Lung (tissue), 12 donors: ENCODE results near the gene CCDC57. TPM values are rescaled to one million over a fixed set of nuclear protein-coding genes. Genes with fewer than 3 reads are reported as not detected.

Experiments used
- ATAC-seq: fragments of 200-7000 bp; cut with Tn5 transposase; one replicate; pipeline ENCODE4 v1.9.1; 2020; ENCODE audit warnings: moderate number of reproducible peaks; ENCODE audit not compliant: insufficient read depth, low FRiP score
- DNase-seq, 3 donors: peaks; one replicate each; pipeline ENCODE4 v3.0.0-alpha.2; 2013 to 2017
- H3K27ac ChIP-seq, 2 donors: one replicate each; pipeline ENCODE4 v1.5.1; 2013; ENCODE audit warnings: mild to moderate bottlenecking in 2 of 2, moderate library complexity in 2 of 2, control low read depth in 1 of 2, inconsistent platforms in 1 of 2, low read depth in 1 of 2, low read length in 1 of 2
- H3K27me3 ChIP-seq, 3 donors: one replicate each; pipeline ENCODE4 v1.5.1; 2013; ENCODE audit warnings: low read length in 2 of 3; ENCODE audit not compliant: control insufficient read depth in 3 of 3, insufficient read depth in 3 of 3
- H3K36me3 ChIP-seq, 4 donors: one replicate each; pipeline ENCODE4 v1.5.1; 2013; ENCODE audit warnings: low read length in 4 of 4, mild to moderate bottlenecking in 1 of 4, moderate library complexity in 1 of 4; ENCODE audit not compliant: control insufficient read depth in 4 of 4, insufficient read depth in 4 of 4
- H3K4me1 ChIP-seq, 5 donors: one replicate each; pipeline ENCODE4 v1.5.1; 2013; ENCODE audit warnings: low read length in 5 of 5, mild to moderate bottlenecking in 2 of 5, moderate library complexity in 1 of 5; ENCODE audit not compliant: control insufficient read depth in 5 of 5, insufficient read depth in 5 of 5
- H3K4me3 ChIP-seq: one replicate; pipeline ENCODE4 v1.5.1; 2013; ENCODE audit warnings: mild to moderate bottlenecking, control low read depth, moderate library complexity
- H3K9ac ChIP-seq, 2 donors: one replicate each; pipeline ENCODE4 v1.5.1; 2013; ENCODE audit warnings: low read length in 2 of 2, control low read depth in 1 of 2; ENCODE audit not compliant: insufficient read depth in 1 of 2
- H3K9me3 ChIP-seq, 4 donors: one replicate each; pipeline ENCODE4 v1.5.1; 2013; ENCODE audit warnings: low read length in 3 of 4, mild to moderate bottlenecking in 1 of 4, moderate library complexity in 1 of 4; ENCODE audit not compliant: control insufficient read depth in 4 of 4, insufficient read depth in 3 of 4
- CTCF ChIP-seq: IDR thresholded peaks from 2 replicates; pipeline ENCODE4 v1.5.1; 2012; ENCODE audit warnings: mild to moderate bottlenecking; ENCODE audit errors: control extremely low read depth, extremely low read depth
- WGBS, 2 donors: extraction: QIAGEN DNeasy Blood & Tissue Kit; methylation state at CpG; one replicate each; pipeline ENCODE4 v1.1.7; 2013; 5-methylcytosine and 5-hydroxymethylcytosine counted together
- polyA plus RNA-seq, 2 donors: library from polyadenylated mRNA; stranded (reverse); fragments of 200-250 nt; gene quantifications; one replicate each; pipeline ENCODE4 v1.2.1, GENCODE V29; 2013
- total RNA-seq, 2 donors: library from RNA; depleted of rRNA in 1 of 2; stranded (reverse); fragments of >200 nt in 1 of 2; gene quantifications; one replicate each; pipeline ENCODE4 v1.2.1, GENCODE V29; 2014 to 2021
- donor health status: control.
- donor health status: control.
- donor health status: Bipolar disorder and iron deficiency.
- donor health status: healthy.
- donor health status: DM: yes; HTN: yes; CAD: no.

Gene CCDC57
- total and polyA plus RNA-seq, 4 donors = 33.2 to 128 (median 74.9) TPM

- Histone ChIP-seq H3K27ac (no peak overlapping the region), H3K27me3 (no peaks in the 10 kb centered on the region), H3K9me3 (no peaks in the 10 kb centered on the region), H3K4me3 (no peak overlapping the region), H3K9ac (no peak overlapping the region), H3K4me1 (no peaks in the 10 kb centered on the region), H3K36me3 (peaks cover 0 to 18% (median 5%) of the 10 kb centered on the region in 4 donors)
- DNase-seq = no peak
- ATAC-seq = no peak
- WGBS, 2 donors = 91 to 92% methylated on average over 15 of the region's 15 CpGs
- no peak for TF ChIP-seq CTCF
Observed at GRCh38 chr17:82128287-82128686, 84.4 kb downstream of the CCDC57 start.

DNA sequence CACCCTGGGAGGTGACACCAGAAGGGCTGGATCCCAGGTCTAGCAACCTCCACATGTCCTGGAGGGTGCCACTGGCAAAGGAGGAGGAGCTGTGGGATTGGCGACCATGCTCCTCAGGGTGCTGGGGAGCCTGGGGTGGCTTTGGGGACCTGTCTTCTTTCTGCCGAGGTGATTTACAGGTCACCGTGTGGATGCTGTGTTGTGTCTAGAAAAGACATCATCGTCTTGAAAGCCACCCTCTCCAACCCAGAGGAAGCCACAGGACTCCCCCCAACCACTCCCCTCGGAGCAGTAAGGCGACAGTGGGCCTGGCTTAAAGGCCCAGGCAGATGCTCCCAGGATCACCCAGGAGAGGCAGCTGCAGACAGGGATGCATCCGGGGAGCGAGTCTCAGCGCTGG, 84.9 kb downstream of the CCDC57 start:
- WGBS, 2 donors = 92 to 94% methylated on average over 9 of the region's 9 CpGs
- H3K9me3 ChIP-seq = no peaks in the 10 kb centered on the region
- TF ChIP-seq CTCF = no peak

GRCh38 chr17:82127315-82127595, 85.4 kb downstream of the CCDC57 start:
- Histone ChIP-seq H3K27me3 (no peaks in the 10 kb centered on the region), H3K9me3 (no peaks in the 10 kb centered on the region), H3K4me3 (no peak overlapping the region), H3K36me3 (peaks cover 0 to 18% (median 5%) of the 10 kb centered on the region in 4 donors), H3K4me1 (no peaks in the 10 kb centered on the region), H3K27ac (no peak overlapping the region), H3K9ac (no peak overlapping the region)
- ATAC-seq (no peak), DNase-seq (no peak)
- TF ChIP-seq CTCF = no peak
- WGBS, 2 donors = 86 to 88% methylated on average over 11 of the region's 11 CpGs

More for the DNA sequence above, 84.9 kb downstream of the CCDC57 start:
- Histone ChIP-seq H3K27me3 (no peaks in the 10 kb centered on the region), H3K27ac (no peak overlapping the region), H3K9ac (no peak overlapping the region), H3K4me3 (no peak overlapping the region), H3K36me3 (peaks cover 0 to 18% (median 5%) of the 10 kb centered on the region in 4 donors), H3K4me1 (no peaks in the 10 kb centered on the region)
- DNase-seq (no peak), ATAC-seq (no peak)

DNA sequence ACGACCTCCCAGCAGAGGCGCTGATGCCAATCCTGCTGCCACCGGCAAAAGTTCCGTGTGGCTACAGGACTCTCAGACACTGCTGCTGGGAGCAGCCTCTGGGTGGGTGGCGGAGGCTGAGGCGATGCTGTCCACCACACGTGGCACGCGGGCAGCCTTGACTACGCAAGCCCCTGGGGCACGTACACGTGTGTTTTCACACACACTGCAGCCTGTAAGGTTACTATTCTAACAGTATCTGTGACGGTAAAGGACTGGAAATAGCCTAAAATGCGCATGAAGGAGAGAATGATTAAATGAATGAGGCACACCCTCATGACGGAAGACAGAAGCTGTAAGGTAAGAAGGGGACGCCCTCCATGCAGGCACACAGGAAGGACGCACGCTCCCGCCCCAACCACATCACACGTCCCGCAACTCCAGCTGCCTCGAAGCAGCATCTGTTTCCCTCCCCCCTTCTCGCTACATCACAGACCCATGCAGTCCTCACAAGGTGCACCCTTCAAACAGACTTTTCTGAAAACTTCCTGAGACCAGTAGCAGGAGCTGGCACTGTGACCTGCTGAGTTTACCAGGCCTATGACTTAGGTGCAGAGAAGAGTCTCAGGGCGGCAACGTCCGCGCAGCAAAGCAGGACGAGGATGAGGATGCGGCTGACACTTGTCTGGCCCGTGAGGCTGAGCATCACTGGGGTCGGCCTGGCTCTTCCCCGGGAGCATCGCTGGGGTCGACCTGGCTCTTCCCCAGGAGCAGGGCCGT, 85.9 kb downstream of the CCDC57 start:
- Histone ChIP-seq H3K27me3 (no peaks in the 10 kb centered on the region), H3K9ac (no peak overlapping the region), H3K4me1 (no peaks in the 10 kb centered on the region), H3K9me3 (no peaks in the 10 kb centered on the region), H3K4me3 (no peak overlapping the region), H3K36me3 (peaks cover 0 to 18% (median 5%) of the 10 kb centered on the region in 4 donors), H3K27ac (no peak overlapping the region)
- WGBS, 2 donors = 83 to 85% methylated on average over 35 of the region's 35 CpGs
- ATAC-seq = no peak
- TF ChIP-seq CTCF = no peak
- no peak for DNase-seq
